ENCODE results near the gene RABL6.
"Not testable (repeated sequence)": the region's sequence is repeated elsewhere in the genome, so short reads cannot be mapped to it uniquely, and the experiment has no call there.

- TF ChIP-seq, protein P1, sequence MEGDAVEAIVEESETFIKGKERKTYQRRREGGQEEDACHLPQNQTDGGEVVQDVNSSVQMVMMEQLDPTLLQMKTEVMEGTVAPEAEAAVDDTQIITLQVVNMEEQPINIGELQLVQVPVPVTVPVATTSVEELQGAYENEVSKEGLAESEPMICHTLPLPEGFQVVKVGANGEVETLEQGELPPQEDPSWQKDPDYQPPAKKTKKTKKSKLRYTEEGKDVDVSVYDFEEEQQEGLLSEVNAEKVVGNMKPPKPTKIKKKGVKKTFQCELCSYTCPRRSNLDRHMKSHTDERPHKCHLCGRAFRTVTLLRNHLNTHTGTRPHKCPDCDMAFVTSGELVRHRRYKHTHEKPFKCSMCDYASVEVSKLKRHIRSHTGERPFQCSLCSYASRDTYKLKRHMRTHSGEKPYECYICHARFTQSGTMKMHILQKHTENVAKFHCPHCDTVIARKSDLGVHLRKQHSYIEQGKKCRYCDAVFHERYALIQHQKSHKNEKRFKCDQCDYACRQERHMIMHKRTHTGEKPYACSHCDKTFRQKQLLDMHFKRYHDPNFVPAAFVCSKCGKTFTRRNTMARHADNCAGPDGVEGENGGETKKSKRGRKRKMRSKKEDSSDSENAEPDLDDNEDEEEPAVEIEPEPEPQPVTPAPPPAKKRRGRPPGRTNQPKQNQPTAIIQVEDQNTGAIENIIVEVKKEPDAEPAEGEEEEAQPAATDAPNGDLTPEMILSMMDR (IDR thresholded peaks at IDR 0.05) = not testable (repeated sequence)
- TF ChIP-seq POLR2AphosphoS5, POLR2A (IDR thresholded peaks at IDR 0.05): not testable (repeated sequence)
Measured at GRCh38 chr9:136837856-136838277, 30.1 kb downstream of the RABL6 start.
